ENCODE results near the gene MYD88. TPM values are rescaled to one million over a fixed set of nuclear protein-coding genes. Genes with fewer than 3 reads are reported as not detected.

The MYD88 gene
- total RNA-seq, 1 donor from 2014 or later: 6.9 TPM

GRCh38 chr3:38186781-38187180 lies 48.3 kb downstream of the MYD88 start:
- TF ChIP-seq CTCF (IDR thresholded peaks at IDR 0.05; ENCODE audit: borderline replicate concordance): no peak
- Histone ChIP-seq H3K27ac (replicated peaks) (no peak overlapping the region), H3K36me3 (peaks cover 36% of the 10 kb centered on the region), H3K4me3 (no peak overlapping the region), H3K4me1 (peaks cover 21% of the 10 kb centered on the region), H3K9me3 (replicated peaks) (peaks cover 6% of the 10 kb centered on the region), H3K27me3 (ENCODE audit: low read depth) (no peaks in the 10 kb centered on the region)
- intact Hi-C loops (cut with micrococcal nuclease): no loop called here
- DNase-seq: no peak

- Histone ChIP-seq H3K27ac (replicated peaks) (no peak overlapping the region), H3K36me3 (peaks cover 44% of the 10 kb centered on the region), H3K9me3 (replicated peaks) (peaks cover 6% of the 10 kb centered on the region), H3K27me3 (ENCODE audit: low read depth) (no peaks in the 10 kb centered on the region), H3K4me3 (no peak overlapping the region), H3K4me1 (peaks cover 9% of the 10 kb centered on the region)
- no peak for TF ChIP-seq CTCF (IDR thresholded peaks at IDR 0.05; ENCODE audit: borderline replicate concordance)
- intact Hi-C loops (cut with micrococcal nuclease): no loop called here
- no peak for DNase-seq
Measured at GRCh38 chr3:38190481-38190881, 52.0 kb downstream of the MYD88 start.

Other genes starting within 250 kb of the MYD88 start
- gene VILL, start 147.9 kb upstream of the MYD88 start, total RNA-seq: 3.6 TPM
- gene PLCD1, start 109.0 kb upstream of the MYD88 start, total RNA-seq: 10.3 TPM
- gene DLEC1, start 99.5 kb upstream of the MYD88 start, total RNA-seq: 0.08 TPM
- gene ACAA1, start 1.5 kb upstream of the MYD88 start, total RNA-seq: 120 TPM
- gene OXSR1, start 26.9 kb downstream of the MYD88 start, total RNA-seq: 22.9 TPM
- not detected for gene SLC22A13, start 127.2 kb downstream of the MYD88 start, total RNA-seq
- not detected for gene SLC22A14, start 143.6 kb downstream of the MYD88 start, total RNA-seq
- gene XYLB, start 208.1 kb downstream of the MYD88 start, total RNA-seq: 0.91 TPM